HepG2 (cell line): ENCODE measurements around the gene SOX12. TPM values are rescaled to one million over a fixed set of nuclear protein-coding genes. Genes with fewer than 3 reads are reported as not detected.
A peak's percentile ranks its signal among the peaks of the same experiment; 100 is the strongest.

Experiments
- DMTF1 ChIP-seq: sonication (generic); formaldehyde crosslinking; IDR thresholded peaks from 2 replicates; pipeline ENCODE4 v1.4.0; 2020; ENCODE audit warnings: mild to moderate bottlenecking, missing genetic modification reagents
- ELF4 ChIP-seq: sonication (generic); formaldehyde crosslinking; IDR thresholded peaks from 2 replicates; pipeline ENCODE4 v1.5.0; 2020; ENCODE audit warnings: missing genetic modification reagents, mild to moderate bottlenecking, moderate library complexity, borderline replicate concordance
- HOMEZ ChIP-seq: IDR thresholded peaks from 2 replicates; pipeline ENCODE4 v1.6.1; 2016; ENCODE audit warnings: low read depth
- KAT2B ChIP-seq: fragments of 150-350 bp; IDR thresholded peaks from 2 replicates; pipeline ENCODE4 v1.6.1; 2014; ENCODE audit warnings: low read depth, low read length, borderline replicate concordance
- MLX ChIP-seq: IDR thresholded peaks from 2 replicates; pipeline ENCODE4 v1.6.1; 2016
- NFKB2 ChIP-seq: sonication (generic); formaldehyde crosslinking; IDR thresholded peaks from 2 replicates; pipeline ENCODE4 v1.4.0; 2020; ENCODE audit warnings: missing genetic modification reagents, borderline replicate concordance
- PAXIP1 ChIP-seq: sonication (generic); formaldehyde crosslinking; conservative IDR thresholded peaks from 2 replicates; pipeline ENCODE4 v1.4.0; 2020; ENCODE audit warnings: mild to moderate bottlenecking, missing genetic modification reagents, moderate library complexity
- RARA ChIP-seq: IDR thresholded peaks from 2 replicates; pipeline ENCODE4 v1.6.1; 2016; ENCODE audit warnings: missing genetic modification reagents, missing compliant biosample characterization
- RFXAP ChIP-seq: sonication (generic); formaldehyde crosslinking; IDR thresholded peaks from 2 replicates; pipeline ENCODE4 v1.4.0; 2020; ENCODE audit warnings: missing genetic modification reagents, borderline replicate concordance
- SRY ChIP-seq: sonication (generic); formaldehyde crosslinking; IDR thresholded peaks from 2 replicates; pipeline ENCODE4 v1.8.0; 2022; ENCODE audit warnings: mild to moderate bottlenecking, missing genetic modification reagents
- ZFP1 ChIP-seq: IDR thresholded peaks from 2 replicates; pipeline ENCODE4 v1.6.1; 2016
- ZFY ChIP-seq: sonication (generic); formaldehyde crosslinking; IDR thresholded peaks from 2 replicates; pipeline ENCODE4 v1.4.0; 2020; ENCODE audit warnings: missing genetic modification reagents
- ZNF34 ChIP-seq: sonication (generic); formaldehyde crosslinking; IDR thresholded peaks from 2 replicates; pipeline ENCODE4 v1.4.0; 2020; ENCODE audit warnings: mild to moderate bottlenecking, missing genetic modification reagents, borderline replicate concordance
- ZNF766 ChIP-seq: sonication (generic); formaldehyde crosslinking; IDR thresholded peaks from 2 replicates; pipeline ENCODE4 v1.5.0; 2020; ENCODE audit warnings: missing genetic modification reagents, borderline replicate concordance
- ZSCAN29 ChIP-seq: sonication (generic); formaldehyde crosslinking; conservative IDR thresholded peaks from 2 replicates; pipeline ENCODE4 v1.4.0; 2020; ENCODE audit warnings: mild to moderate bottlenecking, missing genetic modification reagents
- polyA plus RNA-seq, 8 experiments: library from polyadenylated mRNA; depleted of rRNA in 3 of 8; stranded (reverse) in 7 of 8; unstranded in 1 of 8; fragments of >200 nt; fragmentation: Illumina TruSeq in 4 of 8; extraction: Trizol in 4 of 8; gene quantifications; 2 replicates each; pipeline versions ENCODE4 v1.2.1 to v1.2.3, GENCODE V29; 2011 to 2016; ENCODE audit warnings: low read depth in 4 of 8, missing spikeins in 1 of 8, mixed read lengths in 1 of 8; ENCODE audit not compliant: insufficient read depth in 1 of 8
- total RNA-seq, 5 experiments: library from RNA; depleted of rRNA; stranded (reverse); fragments of >200 nt; fragmentation: Illumina TruSeq; extraction: Trizol; gene quantifications; 2 replicates each; pipeline ENCODE4 v1.2.3, GENCODE V29; 2016; ENCODE audit warnings: low read depth in 1 of 5
- TF ChIP-seq, protein P1 (sequence below): sonication (generic); formaldehyde crosslinking; IDR thresholded peaks from 2 replicates; pipeline ENCODE4 v1.5.1; 2020; ENCODE audit warnings: mild to moderate bottlenecking, missing genetic modification reagents, moderate library complexity
- TF ChIP-seq, protein P2 (sequence below): sonication (generic); formaldehyde crosslinking; IDR thresholded peaks from 2 replicates; pipeline ENCODE4 v1.5.1; 2020; ENCODE audit warnings: mild to moderate bottlenecking, missing genetic modification reagents, moderate library complexity

SOX12 gene
- total and polyA plus RNA-seq, 2 of the 13 experiments (the other 11 are each of a cell fraction or from before 2014, with no cell fraction given), result 10.0 to 18.7 TPM

DNA sequence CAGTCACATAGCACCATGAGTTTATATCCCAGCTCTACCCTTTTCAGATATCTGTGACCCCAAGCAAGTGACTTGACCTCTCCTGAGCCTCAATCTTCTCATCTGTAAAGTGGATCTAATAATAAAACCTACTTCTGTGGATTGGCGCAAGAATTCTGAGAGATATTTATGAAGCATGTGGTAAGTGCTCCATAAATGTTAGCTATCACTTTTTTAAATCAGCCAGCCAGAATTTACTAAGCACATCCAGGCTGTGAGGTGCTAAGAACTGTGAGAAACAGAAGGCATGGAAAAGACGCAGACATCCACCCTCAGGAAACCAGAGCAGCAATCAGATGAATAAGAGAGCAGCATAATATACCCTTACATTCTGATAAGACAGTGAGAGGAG is 35.7 kb upstream of the SOX12 start (continued):
- no peak for TF ChIP-seq MLX (CRISPR knock-in tag)
- TF ChIP-seq ZNF766 (CRISPR knock-in tag), result no peak
- 0 out of 2 replicates have a peak, but pooled peaks have one; percentile 17 for TF ChIP-seq ELF4 (CRISPR knock-in tag)
- TF ChIP-seq NFKB2, result no peak
- 0 out of 2 replicates have a peak, but pooled peaks have one; percentile 8 for TF ChIP-seq ZFP1 (CRISPR knock-in tag)
- no peak for TF ChIP-seq SRY (CRISPR knock-in tag)
- TF ChIP-seq DMTF1 (CRISPR knock-in tag), result no peak
- no peak for TF ChIP-seq ZNF34 (CRISPR knock-in tag)
- TF ChIP-seq RARA (CRISPR knock-in tag), result no peak
- TF ChIP-seq, protein P1, sequence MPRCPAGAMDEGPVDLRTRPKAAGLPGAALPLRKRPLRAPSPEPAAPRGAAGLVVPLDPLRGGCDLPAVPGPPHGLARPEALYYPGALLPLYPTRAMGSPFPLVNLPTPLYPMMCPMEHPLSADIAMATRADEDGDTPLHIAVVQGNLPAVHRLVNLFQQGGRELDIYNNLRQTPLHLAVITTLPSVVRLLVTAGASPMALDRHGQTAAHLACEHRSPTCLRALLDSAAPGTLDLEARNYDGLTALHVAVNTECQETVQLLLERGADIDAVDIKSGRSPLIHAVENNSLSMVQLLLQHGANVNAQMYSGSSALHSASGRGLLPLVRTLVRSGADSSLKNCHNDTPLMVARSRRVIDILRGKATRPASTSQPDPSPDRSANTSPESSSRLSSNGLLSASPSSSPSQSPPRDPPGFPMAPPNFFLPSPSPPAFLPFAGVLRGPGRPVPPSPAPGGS (CRISPR knock-in tag), result 0 out of 2 replicates have a peak, but pooled peaks have one; percentile 30
- no peak for TF ChIP-seq PAXIP1
- no peak for TF ChIP-seq ZFY (CRISPR knock-in tag)
- TF ChIP-seq, protein P2, sequence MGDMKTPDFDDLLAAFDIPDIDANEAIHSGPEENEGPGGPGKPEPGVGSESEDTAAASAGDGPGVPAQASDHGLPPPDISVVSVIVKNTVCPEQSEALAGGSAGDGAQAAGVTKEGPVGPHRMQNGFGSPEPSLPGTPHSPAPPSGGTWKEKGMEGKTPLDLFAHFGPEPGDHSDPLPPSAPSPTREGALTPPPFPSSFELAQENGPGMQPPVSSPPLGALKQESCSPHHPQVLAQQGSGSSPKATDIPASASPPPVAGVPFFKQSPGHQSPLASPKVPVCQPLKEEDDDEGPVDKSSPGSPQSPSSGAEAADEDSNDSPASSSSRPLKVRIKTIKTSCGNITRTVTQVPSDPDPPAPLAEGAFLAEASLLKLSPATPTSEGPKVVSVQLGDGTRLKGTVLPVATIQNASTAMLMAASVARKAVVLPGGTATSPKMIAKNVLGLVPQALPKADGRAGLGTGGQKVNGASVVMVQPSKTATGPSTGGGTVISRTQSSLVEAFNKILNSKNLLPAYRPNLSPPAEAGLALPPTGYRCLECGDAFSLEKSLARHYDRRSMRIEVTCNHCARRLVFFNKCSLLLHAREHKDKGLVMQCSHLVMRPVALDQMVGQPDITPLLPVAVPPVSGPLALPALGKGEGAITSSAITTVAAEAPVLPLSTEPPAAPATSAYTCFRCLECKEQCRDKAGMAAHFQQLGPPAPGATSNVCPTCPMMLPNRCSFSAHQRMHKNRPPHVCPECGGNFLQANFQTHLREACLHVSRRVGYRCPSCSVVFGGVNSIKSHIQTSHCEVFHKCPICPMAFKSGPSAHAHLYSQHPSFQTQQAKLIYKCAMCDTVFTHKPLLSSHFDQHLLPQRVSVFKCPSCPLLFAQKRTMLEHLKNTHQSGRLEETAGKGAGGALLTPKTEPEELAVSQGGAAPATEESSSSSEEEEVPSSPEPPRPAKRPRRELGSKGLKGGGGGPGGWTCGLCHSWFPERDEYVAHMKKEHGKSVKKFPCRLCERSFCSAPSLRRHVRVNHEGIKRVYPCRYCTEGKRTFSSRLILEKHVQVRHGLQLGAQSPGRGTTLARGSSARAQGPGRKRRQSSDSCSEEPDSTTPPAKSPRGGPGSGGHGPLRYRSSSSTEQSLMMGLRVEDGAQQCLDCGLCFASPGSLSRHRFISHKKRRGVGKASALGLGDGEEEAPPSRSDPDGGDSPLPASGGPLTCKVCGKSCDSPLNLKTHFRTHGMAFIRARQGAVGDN (CRISPR knock-in tag), result no peak
- TF ChIP-seq KAT2B, result no peak
- no peak for TF ChIP-seq ZSCAN29 (CRISPR knock-in tag)
- no peak for TF ChIP-seq HOMEZ (CRISPR knock-in tag)
- 0 out of 2 replicates have a peak, but pooled peaks have one; percentile 46 for TF ChIP-seq RFXAP (CRISPR knock-in tag)
